Parathyroid adenoma (tissue), 2 donors: ENCODE data around the gene SLC16A1.

ENCODE experiments used
- H2AFZ ChIP-seq: fragments of 300-600 bp; sonication (generic); one replicate; pipeline ENCODE4 v1.7.0; 2017; ENCODE audit warnings: antibody characterized with exemption, mild to moderate bottlenecking
- H3K27ac ChIP-seq: fragments of 300-600 bp; sonication (generic); one replicate; pipeline ENCODE4 v1.7.0; 2017
- H3K27me3 ChIP-seq: fragments of 300-600 bp; sonication (generic); one replicate; pipeline ENCODE4 v1.7.0; 2017; ENCODE audit warnings: low read length; ENCODE audit not compliant: control insufficient read depth, insufficient read depth
- H3K36me3 ChIP-seq: fragments of 300-600 bp; sonication (generic); one replicate; pipeline ENCODE4 v1.7.0; 2017; ENCODE audit warnings: low read length; ENCODE audit not compliant: control insufficient read depth, insufficient read depth
- H3K4me1 ChIP-seq: fragments of 300-600 bp; sonication (generic); one replicate; pipeline ENCODE4 v1.7.0; 2017; ENCODE audit warnings: control low read depth
- H3K4me2 ChIP-seq: fragments of 300-600 bp; sonication (generic); one replicate; pipeline ENCODE4 v1.7.0; 2017; ENCODE audit warnings: low read length
- H3K4me3 ChIP-seq: fragments of 300-600 bp; sonication (generic); one replicate; pipeline ENCODE4 v1.7.0; 2017; ENCODE audit warnings: low read depth, low read length
- H3K79me2 ChIP-seq: fragments of 300-600 bp; sonication (generic); one replicate; pipeline ENCODE4 v1.7.0; 2017; ENCODE audit warnings: control low read depth
- H3K9ac ChIP-seq: fragments of 300-600 bp; sonication (generic); one replicate; pipeline ENCODE4 v1.7.0; 2017; ENCODE audit warnings: mild to moderate bottlenecking
- H3K9me3 ChIP-seq: fragments of 300-600 bp; sonication (generic); one replicate; pipeline ENCODE4 v1.7.0; 2017; ENCODE audit warnings: low read length; ENCODE audit not compliant: control insufficient read depth
- TF ChIP-seq, protein P1 (sequence below): fragments of 300-600 bp; sonication (generic); IDR thresholded peaks from one replicate; pipeline ENCODE4 v1.7.0; 2017; ENCODE audit warnings: antibody characterized with exemption, mild to moderate bottlenecking
- donor health status: primary hyperparathyroidism.

The SLC16A1 gene

DNA sequence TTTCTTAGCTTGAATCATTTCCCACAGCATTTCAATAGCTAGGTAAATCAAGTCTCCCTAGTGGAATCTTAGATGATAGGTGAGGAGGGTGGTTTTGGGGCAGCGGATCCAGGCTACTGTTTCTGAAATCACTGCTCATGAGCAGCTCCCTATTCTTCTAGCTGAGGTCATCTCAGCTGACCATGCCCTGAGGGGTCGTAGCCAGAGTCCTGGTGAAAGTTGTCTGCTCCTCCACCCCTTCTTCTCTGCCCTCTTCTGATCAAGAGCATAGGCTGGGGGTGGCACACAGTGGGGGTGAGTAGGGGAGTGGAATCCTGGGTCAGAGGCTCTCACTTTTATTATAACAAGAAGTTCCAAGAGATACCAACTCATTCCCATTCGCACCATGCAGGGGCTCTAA, 76.2 kb downstream of the SLC16A1 start:
- Histone ChIP-seq H3K4me2 (no peak overlapping the region), H3K27me3 (no peaks in the 10 kb centered on the region), H3K36me3 (no peaks in the 10 kb centered on the region), H3K4me3 (no peak overlapping the region), H2AFZ (no peak overlapping the region), H3K4me1 (no peaks in the 10 kb centered on the region), H3K9ac (no peak overlapping the region), H3K27ac (no peak overlapping the region), H3K9me3 (no peaks in the 10 kb centered on the region), H3K79me2 (no peaks in the 10 kb centered on the region)
- TF ChIP-seq, protein P1, sequence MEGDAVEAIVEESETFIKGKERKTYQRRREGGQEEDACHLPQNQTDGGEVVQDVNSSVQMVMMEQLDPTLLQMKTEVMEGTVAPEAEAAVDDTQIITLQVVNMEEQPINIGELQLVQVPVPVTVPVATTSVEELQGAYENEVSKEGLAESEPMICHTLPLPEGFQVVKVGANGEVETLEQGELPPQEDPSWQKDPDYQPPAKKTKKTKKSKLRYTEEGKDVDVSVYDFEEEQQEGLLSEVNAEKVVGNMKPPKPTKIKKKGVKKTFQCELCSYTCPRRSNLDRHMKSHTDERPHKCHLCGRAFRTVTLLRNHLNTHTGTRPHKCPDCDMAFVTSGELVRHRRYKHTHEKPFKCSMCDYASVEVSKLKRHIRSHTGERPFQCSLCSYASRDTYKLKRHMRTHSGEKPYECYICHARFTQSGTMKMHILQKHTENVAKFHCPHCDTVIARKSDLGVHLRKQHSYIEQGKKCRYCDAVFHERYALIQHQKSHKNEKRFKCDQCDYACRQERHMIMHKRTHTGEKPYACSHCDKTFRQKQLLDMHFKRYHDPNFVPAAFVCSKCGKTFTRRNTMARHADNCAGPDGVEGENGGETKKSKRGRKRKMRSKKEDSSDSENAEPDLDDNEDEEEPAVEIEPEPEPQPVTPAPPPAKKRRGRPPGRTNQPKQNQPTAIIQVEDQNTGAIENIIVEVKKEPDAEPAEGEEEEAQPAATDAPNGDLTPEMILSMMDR: no peak

DNA sequence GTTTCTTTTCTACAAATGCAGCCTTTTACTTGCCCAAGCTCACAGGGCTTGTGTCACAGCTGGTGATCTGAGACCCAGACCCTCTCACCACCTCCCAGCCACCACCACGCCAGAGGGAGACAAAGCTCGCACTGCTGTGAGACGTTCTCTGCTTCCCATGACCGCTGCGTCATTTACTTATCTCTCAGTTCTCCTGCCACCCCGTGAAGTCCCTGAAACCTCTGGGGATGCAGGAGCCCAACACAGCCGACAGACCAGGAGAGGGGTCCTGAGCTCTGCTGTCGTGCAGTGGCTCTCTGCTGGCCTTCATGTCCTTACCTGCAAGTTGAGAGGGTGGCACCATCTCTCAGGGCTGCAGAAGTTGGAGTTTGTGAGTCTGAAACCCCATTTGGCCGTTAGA, 77.7 kb downstream of the SLC16A1 start:
- H3K27ac ChIP-seq: no peak overlapping the region
- H3K27me3 ChIP-seq: no peaks in the 10 kb centered on the region
- H3K36me3 ChIP-seq: no peaks in the 10 kb centered on the region
- no peak overlapping the region for H3K4me2 ChIP-seq
- no peak overlapping the region for H3K9ac ChIP-seq
- no peaks in the 10 kb centered on the region for H3K9me3 ChIP-seq
- no peak overlapping the region for H3K4me3 ChIP-seq
- TF ChIP-seq, protein P1: no peak
- no peaks in the 10 kb centered on the region for H3K79me2 ChIP-seq
- no peak overlapping the region for H2AFZ ChIP-seq
- no peaks in the 10 kb centered on the region for H3K4me1 ChIP-seq

DNA sequence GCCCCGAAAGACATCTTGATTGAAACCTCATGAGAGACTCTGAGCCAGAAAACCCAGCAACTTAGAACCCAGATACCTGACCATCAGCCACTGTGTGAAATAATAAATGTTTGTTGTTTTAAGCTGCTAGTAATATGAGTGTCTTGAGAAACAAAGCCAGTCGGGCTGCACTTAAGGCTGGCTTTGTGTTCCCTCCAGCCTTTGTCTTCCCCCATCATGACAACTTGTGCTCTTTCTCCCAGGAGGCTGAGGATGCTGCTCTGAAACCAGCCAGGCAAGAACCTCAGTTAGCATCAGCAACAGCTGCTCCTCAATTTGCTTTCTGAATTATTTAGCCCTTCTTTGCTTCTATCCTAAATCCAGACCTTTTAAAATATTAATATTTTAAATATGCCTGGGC, 78.2 kb downstream of the SLC16A1 start:
- H3K4me1 ChIP-seq: no peaks in the 10 kb centered on the region
- no peaks in the 10 kb centered on the region for H3K27me3 ChIP-seq
- H3K4me2 ChIP-seq: no peak overlapping the region
- TF ChIP-seq, protein P1: no peak
- H3K79me2 ChIP-seq: no peaks in the 10 kb centered on the region
- no peak overlapping the region for H3K4me3 ChIP-seq
- no peak overlapping the region for H3K27ac ChIP-seq
- H3K36me3 ChIP-seq: no peaks in the 10 kb centered on the region
- H3K9ac ChIP-seq: no peak overlapping the region
- no peak overlapping the region for H2AFZ ChIP-seq
- no peaks in the 10 kb centered on the region for H3K9me3 ChIP-seq

DNA sequence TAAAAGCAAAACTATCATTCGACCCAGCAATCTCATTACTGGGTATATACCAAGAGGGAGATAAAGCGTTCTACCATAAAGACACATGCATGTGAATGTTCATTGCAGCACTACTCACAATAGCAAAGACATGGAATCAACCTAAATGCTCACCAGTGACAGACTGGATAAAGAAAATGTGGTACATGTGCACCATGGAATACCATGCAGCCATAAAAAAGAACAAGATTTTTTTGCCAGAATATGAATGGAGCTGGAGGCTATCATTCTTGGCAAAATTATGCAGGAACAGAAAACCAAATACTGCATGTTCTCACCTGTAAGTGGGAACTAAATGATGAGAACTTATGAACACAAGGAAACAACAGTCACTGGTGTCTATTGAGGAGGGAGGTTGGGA, 79.7 kb downstream of the SLC16A1 start:
- H3K27ac ChIP-seq: no peak overlapping the region
- H3K9me3 ChIP-seq: no peaks in the 10 kb centered on the region
- H3K36me3 ChIP-seq: no peaks in the 10 kb centered on the region
- H3K4me3 ChIP-seq: no peak overlapping the region
- H2AFZ ChIP-seq: no peak overlapping the region
- H3K4me1 ChIP-seq: no peaks in the 10 kb centered on the region
- no peaks in the 10 kb centered on the region for H3K27me3 ChIP-seq
- H3K9ac ChIP-seq: no peak overlapping the region
- H3K4me2 ChIP-seq: no peak overlapping the region
- H3K79me2 ChIP-seq: no peaks in the 10 kb centered on the region
- TF ChIP-seq, protein P1: no peak

DNA sequence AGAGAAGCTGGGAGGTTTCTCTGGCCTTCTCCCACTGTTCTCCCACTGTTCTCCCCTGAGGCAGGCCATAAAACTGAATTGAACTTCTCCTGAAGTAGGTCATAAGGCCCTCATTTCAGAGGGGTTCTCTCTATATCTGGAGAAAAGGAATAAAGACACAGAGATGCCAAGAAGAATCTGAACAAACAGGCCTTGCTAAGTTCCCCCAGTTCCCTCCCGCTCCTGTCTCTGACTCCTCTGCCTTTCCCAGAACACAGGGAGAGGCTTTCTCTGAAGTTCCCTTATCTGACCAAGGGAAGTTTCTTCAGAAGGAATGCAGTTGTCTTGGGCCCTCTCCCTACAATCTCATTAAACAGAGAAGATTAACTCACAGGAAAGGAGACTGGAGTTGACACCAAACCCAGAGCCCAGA, 83.4 kb downstream of the SLC16A1 start:
- Histone ChIP-seq H3K36me3 (no peaks in the 10 kb centered on the region), H3K4me1 (no peaks in the 10 kb centered on the region), H3K79me2 (no peaks in the 10 kb centered on the region), H3K4me3 (no peak overlapping the region), H2AFZ (no peak overlapping the region), H3K9me3 (no peaks in the 10 kb centered on the region), H3K27ac (no peak overlapping the region), H3K27me3 (no peaks in the 10 kb centered on the region), H3K9ac (no peak overlapping the region), H3K4me2 (no peak overlapping the region)
- TF ChIP-seq, protein P1: no peak
